Measurements from ENCODE around the gene HBEGF.

Gene HBEGF, protein sequence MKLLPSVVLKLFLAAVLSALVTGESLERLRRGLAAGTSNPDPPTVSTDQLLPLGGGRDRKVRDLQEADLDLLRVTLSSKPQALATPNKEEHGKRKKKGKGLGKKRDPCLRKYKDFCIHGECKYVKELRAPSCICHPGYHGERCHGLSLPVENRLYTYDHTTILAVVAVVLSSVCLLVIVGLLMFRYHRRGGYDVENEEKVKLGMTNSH

DNA sequence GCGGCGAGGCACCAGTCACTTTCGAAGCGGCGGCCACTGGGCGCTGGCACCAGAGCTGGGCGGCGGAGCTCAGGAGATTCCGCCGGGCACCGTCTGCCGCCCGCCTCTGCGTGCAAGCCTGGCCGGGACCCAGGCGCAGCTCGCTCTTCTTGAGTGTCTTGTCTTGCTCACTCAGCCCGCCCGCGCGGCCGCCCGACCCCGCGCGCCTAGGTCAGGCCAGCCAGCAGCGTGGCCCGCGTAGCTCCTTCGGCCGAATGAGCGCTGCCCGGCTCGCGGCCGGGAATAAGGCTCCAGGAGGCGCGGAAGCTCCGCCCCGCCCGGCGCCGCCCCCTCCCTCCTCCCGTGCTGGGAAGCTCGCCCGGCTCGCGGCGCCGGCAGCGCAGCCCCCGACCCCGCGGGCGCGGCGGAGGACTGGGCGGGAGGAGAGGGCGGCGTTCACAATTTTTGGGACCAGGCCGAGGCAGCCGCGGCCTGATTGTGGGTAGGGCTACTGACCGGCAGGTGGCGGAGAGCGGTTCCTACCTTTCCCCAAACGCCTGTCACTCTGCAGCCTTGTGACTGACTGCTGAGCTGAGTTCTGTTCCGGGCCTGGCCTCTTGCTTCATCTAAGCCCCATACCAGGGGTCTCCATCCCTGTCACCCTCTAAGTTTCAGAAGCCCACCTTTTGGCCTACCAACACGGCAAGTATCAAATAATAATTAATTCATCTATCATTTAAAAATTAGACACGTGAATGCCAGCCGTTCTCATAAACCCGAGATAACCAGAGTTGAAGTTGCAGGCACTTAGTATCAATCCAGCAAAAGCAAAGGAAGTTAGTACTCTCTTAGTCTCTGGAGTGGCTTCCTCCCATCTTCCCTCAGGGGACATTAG is at the start of gene HBEGF:
Gene HBEGF (minus strand): TSS at position 256 of the 874 bp plus-strand sequence. CDS start 275 bp downstream, outside the sequence.
- no peak for DNase-seq

DNA sequence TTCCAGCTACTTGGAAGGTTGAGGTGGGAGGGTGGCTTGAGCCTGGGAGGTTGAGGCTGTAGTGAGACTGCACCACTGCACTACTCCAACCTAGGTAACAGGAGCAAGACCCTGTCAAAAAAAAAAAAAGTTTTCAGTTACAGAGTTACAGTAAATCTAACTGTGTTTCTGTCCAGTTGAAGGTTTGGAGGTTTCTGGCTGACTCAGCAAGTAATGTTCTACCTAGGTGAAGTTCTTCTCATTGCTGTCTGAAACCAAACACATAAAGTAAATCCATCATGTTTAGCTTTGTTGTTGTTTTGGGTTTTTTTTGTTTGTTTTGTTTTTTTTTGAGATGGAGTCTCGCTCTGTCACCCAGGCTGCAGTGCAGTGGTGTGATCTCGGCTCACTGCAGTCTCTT is 47.3 kb upstream of the HBEGF start:
- no peak for DNase-seq

DNA sequence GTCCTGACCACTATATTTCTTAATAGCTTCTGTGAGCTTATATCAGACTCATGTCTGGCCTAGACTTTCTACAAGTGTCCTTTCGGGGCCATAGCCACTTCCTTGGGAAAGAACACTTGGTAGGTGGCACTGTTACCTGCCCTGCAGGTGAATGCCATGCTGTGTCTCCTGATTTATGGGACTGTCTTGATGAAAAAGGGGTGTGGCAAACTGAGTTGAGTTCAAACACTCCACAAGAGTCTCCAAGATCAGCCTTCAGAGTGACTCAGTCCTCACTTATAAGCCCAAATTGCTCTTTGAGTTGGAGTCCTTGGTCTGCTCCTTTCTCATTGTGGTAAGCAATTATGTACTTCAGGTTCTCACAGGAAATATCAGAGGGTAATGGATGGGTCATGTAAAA is 45.3 kb upstream of the HBEGF start:
- DNase-seq: no peak

DNA sequence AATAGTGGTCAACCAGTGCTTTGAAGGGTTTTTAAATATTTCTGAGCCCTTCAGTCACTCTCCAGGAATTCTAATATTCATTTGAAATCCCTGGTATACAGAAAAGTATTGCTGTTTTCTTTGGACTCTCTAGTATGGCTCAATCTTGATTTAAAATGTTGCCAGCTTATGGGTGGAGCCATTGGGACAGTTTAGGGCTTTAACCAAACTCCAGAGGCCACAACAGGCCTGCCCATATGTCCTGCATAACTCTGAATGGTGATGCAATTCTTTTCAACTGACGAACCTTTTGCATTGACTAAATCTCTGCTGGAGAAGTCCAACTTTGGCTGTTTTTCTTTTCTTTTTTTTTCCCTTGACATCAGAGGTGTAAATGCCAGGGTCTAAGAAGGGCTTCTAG is 44.9 kb upstream of the HBEGF start:
- no peak for DNase-seq

DNA sequence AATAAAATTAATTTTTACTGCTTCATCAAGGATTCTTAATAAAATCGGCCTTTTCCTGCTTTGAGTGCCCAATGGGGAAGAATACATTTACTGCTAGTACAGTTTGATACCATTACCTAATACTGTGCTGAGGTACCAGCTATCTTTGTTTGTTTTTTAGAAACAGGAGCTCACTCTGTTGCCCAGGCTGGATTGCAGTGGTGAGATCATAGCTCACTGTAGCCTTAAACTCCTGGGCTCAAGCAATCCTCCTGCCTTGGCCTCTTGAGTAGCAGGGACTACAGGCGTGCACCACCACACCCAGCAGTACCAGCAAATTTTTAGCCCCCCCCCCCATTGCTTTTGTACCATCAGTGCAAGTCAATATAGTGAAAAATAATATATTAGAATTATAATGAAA is 41.6 kb upstream of the HBEGF start:
- DNase-seq: no peak

DNA sequence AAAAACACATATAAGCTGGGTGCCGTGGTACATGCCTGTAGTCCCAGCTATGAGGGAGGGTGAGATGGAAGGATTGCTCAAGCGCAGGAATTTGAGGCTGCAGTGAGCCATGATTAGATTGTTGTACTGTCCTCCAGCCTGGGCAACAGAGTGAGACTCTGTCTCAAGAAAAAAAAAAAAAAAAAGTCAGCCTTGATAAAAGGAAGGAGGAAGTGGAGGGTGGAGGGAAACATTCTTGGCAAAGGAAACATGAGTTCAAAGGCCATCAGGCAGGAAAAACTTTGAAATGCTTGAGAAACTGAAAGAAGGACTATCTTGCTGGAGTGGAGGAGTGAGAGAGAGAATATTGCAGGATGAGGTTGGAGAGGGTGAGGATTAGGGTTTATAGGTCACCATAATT is 36.9 kb upstream of the HBEGF start:
- no peak for DNase-seq

DNA sequence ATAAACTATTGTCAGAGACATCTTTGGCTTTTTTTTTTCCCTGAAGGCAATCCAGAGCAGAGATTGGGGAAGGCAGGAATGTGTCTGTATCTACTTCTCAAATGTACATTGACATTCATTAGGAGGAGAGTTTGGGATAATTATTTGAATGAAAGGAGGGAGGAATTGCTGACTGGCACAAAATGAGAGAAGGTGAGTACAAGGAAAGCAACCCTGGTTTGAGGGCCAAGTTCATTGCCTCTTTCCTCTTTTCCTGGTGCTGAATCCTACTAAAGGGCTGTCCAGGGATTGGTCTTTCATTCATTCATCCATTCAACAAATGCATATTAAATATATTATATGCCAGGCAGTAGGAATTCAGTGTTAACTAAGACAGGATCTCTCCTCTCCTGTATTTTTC is 36.5 kb upstream of the HBEGF start:
- DNase-seq: no peak

DNA sequence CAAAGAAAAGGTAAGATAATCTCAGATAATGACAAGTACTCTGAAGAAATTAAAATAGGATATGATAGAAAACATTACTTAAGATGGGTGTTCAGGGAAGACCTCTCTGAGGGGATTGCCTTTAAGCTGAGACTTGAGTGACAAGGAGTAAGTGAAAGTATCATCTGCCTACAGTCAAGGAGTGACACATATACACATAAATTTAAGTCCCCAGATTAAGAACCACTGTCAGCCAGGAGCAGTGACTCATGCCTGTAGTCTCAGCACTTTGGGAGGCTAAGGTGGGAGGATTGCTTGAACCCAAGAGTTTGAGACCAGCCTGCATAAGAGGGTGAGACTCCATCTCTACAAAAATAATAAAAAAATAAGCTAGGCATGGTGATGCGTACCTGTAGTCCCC is 35.6 kb upstream of the HBEGF start:
- DNase-seq: no peak

DNA sequence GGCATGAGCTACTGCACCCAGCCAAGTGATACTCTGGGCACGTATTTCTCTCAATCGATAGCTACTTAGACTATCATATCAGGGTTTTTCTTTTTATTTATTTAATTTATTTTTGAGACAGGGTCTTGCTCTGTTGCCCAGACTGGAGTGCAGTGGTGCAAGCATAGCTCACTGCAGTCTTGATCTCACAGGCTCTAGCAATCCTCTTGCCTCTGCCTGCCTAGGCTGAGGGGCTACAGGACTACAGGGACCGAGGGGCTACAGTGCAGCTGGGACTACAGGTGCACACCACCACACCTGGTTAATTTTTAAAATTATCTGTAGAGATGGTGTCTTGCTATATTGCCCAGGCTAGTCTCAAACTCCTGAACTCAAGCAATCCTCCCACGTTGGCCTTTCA is 34.9 kb upstream of the HBEGF start:
- DNase-seq: no peak

DNA sequence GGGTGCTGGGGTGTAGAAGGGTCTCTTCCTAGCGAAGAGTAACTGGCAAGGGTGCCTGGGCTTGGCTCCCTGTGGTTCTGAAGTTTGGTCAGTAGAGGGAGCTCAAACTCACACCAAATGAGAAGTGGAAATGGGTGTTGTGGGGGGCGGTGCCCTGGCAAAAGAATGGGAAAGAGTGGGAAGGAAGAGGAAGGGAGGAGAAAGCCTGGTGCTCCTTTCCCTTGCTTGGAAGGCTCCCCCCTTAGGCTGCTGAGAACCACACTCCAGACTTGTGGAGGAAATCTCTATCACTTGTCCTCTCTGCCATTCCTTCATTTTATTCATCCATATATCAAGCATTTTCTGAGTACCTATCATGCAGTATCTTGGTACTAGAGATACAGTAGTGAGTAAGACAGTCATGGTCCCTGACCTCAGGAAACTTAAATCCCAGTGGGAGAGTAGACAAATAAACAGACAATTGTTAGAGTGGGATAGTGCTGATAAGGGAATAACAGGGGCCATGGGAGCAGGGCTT is 26.6 kb upstream of the HBEGF start:
- peak in 2 of 4 experiments; percentile 8 to 14 for DNase-seq

DNA sequence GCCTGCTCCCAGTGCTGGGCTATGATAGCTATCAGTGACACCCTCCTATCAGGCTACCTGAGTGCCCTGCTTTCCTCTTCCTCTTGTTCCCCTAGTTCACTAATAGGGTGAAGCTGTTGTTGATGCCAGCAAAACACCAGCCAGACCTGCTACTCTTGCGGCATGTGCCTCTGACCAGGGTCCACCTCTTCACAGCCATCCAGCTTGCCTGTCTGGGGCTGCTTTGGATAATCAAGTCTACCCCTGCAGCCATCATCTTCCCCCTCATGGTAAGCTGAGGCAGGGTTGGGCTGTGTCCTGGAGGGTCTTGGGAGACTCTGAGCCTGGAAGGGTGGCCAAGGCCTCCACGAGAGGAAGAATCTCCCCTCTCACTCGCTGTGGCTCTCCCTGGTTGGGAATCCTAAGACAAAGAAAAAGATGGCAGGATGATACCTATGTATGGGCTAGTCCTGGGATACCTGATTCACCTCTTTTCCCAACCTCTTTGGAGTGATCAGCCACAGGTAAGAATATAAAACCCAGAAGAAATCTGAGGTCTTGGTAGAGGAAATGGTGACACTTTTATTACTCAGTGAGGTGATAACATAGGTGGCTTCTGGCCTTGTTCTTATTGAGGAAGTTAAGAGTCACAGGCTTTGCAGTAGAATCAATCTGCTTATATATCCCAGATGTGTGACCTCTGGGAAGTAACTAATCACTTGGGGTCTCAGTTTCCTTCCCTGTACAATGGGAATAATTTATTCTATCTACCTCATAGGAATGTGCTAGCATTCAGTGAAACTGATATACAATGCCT is 25.2 kb upstream of the HBEGF start:
- no peak for DNase-seq

DNA sequence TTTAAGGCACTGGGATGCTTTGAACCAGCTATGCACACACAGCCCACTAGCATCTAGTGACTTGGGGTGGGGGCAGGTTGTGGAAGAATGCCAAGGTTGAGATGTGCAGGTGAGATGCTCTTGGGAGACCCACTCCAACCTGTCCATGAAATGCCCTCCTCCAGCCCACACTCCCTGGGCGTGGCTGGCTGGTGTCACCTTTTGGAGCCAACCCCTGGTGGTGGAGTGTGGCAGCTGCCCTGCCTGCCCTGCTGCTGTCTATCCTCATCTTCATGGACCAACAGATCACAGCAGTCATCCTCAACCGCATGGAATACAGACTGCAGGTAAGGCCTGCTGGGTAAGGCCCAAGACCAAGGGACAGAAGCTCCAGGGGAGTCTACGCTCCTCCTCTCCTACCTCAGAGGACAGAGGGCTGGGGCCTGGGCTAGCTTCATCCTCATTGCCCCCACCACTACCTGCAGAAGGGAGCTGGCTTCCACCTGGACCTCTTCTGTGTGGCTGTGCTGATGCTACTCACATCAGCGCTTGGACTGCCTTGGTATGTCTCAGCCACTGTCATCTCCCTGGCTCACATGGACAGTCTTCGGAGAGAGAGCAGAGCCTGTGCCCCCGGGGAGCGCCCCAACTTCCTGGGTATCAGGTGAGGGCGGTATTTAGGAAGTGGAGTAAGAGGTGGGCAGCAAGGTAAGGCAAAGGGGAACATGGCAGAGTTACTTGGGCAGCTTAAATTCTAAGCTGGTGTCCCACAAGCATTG is 21.0 kb upstream of the HBEGF start:
- DNase-seq: no peak

DNA sequence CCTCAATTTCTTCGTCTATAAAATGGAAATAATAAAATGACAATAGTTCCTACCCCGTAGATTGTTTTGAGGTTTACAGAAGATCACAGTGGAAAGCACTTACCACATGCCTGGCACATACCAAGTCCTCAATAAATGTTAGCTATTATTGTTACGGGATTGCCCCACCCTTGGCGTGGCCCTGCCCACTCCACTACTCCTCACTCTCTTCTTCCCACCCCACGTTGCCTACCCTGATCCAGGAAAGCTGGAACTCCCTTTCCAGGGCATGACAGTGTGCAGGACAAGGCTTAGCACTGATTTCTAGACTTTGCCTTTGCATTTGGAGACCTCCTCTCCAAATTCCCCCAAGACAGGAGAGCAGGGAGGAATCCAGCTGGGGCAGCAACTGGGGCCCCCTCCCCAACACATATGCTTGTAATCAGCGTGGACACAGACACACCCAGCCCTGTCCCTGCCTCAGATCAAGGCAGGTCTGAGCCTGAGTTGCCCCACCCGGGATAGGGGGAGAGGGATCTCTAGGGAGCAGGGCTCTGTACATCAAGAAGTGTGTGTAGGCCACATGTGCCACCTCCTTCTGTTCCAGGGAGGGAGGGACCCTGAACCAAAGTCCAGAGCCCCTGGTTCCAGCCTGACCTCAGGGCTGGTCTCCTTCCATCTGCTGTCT is 20.3 kb upstream of the HBEGF start:
- DNase-seq: no peak

DNA sequence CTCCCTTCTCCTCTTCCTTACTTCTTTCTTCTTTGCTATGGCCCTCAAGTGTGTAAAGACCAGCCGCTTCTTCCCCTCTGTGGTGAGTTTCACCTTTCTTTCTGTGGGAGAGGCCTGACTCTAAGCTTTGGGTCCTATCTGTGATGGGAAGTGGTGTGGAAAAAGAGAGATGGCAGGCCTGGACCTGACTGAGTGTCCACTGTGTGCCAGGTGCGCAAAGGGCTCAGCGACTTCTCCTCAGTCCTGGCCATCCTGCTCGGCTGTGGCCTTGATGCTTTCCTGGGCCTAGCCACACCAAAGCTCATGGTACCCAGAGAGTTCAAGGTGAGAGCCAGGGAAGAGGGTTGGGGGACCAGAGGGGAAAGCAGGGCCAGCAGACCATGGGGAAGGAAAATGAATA is 19.5 kb upstream of the HBEGF start:
- no peak for DNase-seq

DNA sequence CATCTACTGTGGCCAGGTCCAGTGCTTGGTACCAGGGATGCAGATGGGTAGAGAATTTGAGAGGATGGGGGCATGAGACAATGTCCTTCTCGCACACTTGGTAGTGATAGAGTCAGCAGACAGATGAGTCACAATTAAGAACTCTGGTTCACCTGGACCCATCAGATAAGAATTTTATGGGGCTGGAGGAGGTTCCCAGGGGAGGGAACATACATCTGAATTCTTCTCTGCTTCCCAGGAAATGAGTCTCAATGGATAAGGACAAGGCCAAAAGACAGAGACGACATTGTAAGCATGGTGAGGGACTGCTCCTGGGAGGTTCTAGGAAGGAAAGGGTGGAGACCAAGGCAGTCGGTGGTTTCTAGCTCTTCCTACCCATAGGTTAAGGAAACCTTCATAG is 18.9 kb upstream of the HBEGF start:
- DNase-seq: no peak

DNA sequence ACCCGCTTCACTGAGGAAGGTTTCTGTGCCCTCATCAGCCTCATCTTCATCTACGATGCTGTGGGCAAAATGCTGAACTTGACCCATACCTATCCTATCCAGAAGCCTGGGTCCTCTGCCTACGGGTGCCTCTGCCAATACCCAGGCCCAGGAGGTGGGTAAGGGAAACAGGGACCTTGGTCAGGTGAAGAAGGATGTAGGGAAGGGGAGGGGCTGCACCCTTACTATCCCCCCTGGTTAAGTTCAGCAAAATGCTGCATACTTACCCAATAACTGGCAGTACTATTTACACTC is 18.0 kb upstream of the HBEGF start:
- no peak for DNase-seq

DNA sequence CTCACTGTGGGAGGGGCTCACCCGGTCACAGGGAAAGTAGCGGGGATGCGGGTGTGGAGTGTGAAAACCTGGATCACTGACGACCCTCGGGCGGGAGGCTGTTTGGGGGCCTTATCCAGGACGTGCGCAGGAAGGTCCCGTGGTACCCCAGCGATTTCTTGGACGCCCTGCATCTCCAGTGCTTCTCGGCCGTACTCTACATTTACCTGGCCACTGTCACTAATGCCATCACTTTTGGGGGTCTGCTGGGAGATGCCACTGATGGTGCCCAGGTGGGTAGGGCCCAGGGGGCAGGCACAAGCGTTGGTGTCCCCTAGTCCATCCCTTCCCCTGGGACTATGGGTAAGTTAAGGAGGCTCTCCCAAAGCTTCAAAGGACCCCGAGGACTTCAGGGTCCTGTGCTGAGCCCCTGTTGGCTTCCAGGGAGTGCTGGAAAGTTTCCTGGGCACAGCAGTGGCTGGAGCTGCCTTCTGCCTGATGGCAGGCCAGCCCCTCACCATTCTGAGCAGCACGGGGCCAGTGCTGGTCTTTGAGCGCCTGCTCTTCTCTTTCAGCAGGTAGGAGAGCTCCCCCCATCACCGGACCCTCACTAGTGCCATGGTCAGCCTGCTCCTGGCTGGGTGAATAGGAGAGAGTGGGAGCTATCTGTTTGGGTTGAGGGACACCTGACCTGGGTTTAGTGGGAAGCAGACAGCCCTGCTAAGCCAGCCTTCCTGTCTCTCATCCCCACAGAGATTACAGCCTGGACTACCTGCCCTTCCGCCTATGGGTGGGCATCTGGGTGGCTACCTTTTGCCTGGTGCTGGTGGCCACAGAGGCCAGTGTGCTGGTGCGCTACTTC is 17.4 kb upstream of the HBEGF start:
- DNase-seq: no peak

DNA sequence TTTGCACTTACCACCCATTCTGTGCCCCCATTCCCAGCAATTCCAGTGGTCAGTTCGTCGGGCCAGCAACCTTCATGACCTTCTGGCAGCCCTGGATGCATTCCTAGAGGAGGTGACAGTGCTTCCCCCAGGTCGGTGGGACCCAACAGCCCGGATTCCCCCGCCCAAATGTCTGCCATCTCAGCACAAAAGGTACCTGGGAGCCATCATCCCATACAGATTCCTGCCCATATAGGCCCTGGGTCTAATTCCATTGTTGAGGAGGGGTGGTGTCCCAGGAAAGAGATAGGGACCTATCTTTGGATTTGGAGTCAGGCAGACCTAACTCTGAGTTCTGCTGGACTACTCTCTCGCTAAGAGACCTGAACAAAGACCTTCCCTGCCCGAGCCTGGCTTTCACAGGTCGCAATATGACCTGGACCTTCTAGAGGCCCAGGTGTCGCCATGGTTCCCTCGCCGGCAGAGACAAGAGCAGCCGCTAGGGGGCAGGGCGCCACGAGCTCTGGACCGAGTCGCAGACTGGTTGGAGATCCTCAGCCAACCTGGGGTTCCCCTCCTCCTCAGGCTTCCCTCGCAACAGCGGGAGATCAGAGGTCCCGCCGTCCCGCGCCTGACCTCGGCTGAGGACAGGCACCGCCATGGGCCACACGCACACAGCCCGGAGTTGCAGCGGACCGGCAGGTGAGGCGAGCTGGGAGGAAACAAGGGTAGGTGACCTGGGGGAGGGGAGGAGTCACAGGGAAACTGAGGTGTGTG is 16.6 kb upstream of the HBEGF start:
- peak; percentile 65 to 82 (median 74) for DNase-seq

DNA sequence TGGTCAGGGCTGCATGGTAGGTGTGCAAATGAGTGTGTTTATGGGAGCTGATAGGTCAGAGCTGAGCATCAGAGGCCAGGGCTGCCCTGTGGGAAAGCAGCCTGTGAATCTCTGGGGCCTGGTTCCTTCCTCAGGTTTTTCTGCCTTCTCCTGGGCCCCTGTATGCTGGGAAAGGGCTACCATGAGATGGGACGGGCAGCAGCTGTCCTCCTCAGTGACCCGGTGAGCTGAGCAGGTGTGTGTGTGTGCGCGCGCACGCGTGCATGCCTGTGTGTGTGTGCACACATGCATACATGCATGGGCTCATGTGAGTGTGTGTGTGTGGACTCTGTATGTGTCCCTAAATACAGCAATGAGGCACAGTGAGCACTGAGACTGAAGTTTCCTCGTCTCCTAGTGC is 15.9 kb upstream of the HBEGF start:
- DNase-seq: no peak

DNA sequence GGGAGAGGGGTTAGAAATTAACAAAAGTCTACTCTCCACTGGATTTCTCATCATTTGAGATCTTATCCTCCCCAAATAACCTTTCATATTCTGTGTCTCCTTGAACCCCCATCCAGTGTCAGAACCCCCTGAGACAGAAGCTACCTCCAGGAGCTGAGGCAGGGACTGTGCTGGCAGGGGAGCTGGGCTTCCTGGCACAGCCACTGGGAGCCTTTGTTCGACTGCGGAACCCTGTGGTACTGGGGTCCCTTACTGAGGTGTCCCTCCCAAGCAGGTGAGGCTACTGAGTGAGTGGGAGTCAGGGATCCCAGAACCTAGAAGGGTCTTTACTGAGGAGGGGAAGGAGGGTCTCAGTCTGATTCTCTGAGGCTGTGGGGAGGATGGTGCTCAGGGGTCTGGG is 15.5 kb upstream of the HBEGF start:
- DNase-seq: no peak

Data from activated CD4-positive, CD25-positive, alpha-beta regulatory T cell (primary cell).